Parietal lobe (tissue), 2 donors: ENCODE results near the gene IFT88. TPM values are rescaled to one million over a fixed set of nuclear protein-coding genes. Genes with fewer than 3 reads are reported as not detected.

Experiments used
- small RNA-seq: library from RNA; depleted of rRNA; stranded (forward); fragments of <200 nt; gene quantifications from one replicate; pipeline ENCODE3, GENCODE V24; 2014; ENCODE audit warnings: low replicate concordance
- total RNA-seq: library from RNA; depleted of rRNA; stranded (reverse); fragments of >200 nt; gene quantifications from one replicate; pipeline ENCODE4 v1.2.3, GENCODE V29; 2014

IFT88 gene, protein sequence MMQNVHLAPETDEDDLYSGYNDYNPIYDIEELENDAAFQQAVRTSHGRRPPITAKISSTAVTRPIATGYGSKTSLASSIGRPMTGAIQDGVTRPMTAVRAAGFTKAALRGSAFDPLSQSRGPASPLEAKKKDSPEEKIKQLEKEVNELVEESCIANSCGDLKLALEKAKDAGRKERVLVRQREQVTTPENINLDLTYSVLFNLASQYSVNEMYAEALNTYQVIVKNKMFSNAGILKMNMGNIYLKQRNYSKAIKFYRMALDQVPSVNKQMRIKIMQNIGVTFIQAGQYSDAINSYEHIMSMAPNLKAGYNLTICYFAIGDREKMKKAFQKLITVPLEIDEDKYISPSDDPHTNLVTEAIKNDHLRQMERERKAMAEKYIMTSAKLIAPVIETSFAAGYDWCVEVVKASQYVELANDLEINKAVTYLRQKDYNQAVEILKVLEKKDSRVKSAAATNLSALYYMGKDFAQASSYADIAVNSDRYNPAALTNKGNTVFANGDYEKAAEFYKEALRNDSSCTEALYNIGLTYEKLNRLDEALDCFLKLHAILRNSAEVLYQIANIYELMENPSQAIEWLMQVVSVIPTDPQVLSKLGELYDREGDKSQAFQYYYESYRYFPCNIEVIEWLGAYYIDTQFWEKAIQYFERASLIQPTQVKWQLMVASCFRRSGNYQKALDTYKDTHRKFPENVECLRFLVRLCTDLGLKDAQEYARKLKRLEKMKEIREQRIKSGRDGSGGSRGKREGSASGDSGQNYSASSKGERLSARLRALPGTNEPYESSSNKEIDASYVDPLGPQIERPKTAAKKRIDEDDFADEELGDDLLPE
- 36.6 TPM for total RNA-seq

DNA sequence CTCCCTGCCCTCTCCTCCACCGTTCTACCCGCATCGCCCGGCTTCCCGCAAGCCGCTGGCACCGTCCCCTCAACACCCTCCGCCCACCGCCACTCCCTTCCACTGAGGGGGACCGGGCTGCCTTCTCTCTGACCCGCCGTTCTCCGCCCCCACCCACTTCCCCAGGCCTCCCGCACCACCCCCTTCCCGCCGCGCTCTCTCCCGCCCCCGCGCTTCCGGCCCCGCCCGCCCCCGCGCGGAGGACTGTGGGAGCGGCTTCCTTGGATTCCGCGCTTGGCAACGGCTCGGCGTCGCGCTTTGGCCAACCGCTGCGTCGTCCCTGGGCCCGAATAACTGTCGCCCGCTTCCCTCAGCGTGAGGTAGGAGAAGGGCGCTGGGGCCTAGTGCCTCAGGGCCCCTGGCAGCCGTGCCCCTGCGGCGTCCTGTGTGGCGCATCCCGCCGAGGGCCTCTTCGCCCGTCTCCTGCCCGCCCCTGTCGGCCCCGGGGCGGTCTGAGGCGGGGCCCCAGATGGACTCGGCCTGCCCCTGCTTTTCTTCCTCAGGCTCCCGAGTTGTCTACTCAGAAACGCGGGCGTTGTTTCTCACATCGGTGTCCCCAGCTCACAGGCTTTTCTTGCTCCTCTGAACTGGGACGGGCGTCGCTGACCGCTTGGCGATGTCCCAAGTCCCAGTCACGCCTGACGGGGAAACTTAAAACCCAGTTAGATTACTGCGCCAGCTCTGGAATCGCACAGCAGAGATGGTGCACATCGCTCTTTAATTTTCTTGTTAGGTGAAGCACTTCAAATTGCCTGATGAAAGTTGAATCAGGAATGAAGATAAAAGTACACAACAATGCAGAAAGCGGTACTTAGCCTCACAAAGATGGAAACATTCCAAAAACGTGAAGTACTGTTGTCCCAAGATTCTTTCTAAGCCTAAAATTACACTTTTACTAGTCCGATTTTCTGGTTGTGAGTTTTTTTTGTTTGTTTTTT, at the start of gene IFT88:
TSS of gene IFT88 (plus strand) at position 260 of the 977 bp plus-strand sequence. CDS start 7,229 bp downstream, outside the sequence.

DNA sequence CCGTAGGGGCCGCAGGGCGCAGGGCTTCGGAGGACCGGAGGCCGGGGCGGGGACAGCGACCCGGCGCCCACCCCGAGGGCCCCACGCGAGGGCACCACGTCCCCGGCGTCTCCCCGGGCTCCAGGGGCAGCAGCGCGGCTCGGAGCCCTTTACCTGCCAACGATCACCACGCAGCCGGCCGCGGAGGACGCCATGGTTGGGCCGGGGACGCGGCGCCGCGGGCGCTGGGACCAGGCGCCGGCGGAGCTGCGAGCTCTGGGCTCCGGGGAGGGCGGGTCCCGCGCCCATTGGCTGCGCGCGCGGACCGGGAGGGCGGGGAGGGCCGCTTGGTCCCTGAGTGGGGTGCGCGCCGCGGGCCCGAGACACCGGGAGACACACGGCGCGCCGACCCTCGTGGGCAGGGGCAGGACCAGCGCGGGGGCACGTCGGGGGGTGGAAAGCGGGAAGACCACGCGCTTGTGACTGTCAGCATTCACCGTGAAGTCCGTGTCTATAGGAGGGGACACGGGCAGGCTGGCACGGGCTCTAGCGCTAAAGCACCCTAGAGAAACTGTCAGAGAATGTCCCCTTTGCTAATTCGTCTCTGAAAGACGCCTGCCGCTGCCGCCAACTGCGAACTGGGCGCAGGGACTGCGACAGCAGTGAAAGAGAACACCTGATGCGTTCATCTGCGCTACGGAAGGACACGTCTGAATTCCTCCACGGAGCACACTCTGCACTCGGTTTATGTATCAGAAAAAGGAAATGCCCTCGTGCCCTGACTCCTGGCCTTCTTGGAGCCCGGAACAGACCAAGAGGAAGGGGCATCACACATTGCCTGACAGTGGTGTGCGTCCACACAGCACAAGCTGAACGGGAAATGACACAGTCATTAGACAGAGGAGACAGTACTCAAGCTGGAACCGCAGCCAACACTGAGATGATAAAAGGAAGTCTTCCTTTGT, 41.1 kb upstream of the IFT88 start, which contains the start of gene CRYL1:
TSS of gene CRYL1 (minus strand) at position 257 of the 944 bp plus-strand sequence. CDS start at position 194, 63 bp downstream.

DNA sequence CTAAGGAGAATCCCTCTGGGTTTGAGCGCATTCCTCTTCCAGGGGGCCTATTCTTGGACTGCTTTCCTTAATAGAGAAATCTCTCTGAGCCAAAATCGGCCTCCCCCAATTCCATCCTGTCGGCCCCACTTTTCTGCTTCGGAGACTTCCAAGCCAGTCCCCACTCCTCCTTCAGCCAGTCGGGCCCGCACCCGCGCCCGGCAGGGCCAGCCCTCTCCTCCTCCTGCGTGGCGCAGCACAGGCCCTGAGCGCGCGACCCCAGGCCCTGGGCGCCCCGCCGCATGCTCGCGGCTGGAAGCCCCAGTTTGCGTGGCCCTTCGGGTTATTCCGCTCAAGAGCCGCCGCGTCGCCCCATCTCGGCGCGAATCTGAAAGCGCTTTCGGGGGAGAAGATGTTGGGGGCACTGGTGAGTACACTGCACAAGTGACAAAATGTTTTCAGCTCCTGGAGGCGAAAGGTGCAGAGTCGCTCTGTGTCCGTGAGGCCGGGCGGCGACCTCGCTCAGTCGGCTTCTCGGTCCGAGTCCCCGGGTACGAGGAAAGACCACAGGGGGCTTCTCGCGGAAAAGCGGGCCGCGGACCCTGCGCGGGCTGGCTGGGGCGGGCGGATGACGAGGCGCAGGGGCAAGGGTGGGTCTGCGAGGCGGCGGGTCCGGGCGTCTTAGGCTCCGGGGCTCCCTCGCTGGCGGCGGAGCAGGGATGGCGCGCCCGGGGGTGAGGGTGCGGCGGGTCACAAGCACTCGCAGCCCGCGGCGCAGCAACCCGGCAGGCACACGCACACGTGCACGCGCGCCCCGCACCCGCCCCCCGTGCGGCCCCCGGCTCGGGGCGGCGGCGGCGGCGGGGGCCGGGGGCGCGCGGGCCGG, 136.2 kb downstream of the IFT88 start, which contains the start of gene IL17D:
TSS of gene IL17D (plus strand) at position 785 of the 865 bp plus-strand sequence. CDS start 303 bp downstream, outside the sequence.

Small RNA genes lying within 50 kb of the gene (small RNA-seq; reads per million reads assigned to genes)
- 0.09 reads per million for gene RNU2-7P

Other genes with a start within 250 kb of the IFT88 start
- 18.5 TPM for gene CRYL1, start 41.3 kb upstream of the IFT88 start, total RNA-seq
- gene IL17D, start 136.5 kb downstream of the IFT88 start, total RNA-seq, result 8.5 TPM
- 9.4 TPM for gene EEF1AKMT1, start 206.8 kb downstream of the IFT88 start, total RNA-seq